GM06990 (cell line): ENCODE measurements around the gene PRKN.

Experiments used
- DNase-seq: peaks from one replicate; pipeline ENCODE4 v3.0.0-alpha.2; 2011; ENCODE audit not compliant: insufficient read length; ENCODE audit errors: extremely low read depth
- H3K27me3 ChIP-seq: replicated peaks from 2 replicates; pipeline ENCODE4 v1.6.0; 2011; ENCODE audit warnings: low read length; ENCODE audit not compliant: control insufficient read depth, insufficient read depth
- H3K36me3 ChIP-seq: 2 replicates; pipeline ENCODE4 v1.5.1; 2011; ENCODE audit warnings: low read length; ENCODE audit not compliant: control insufficient read depth, insufficient read depth
- H3K4me3 ChIP-seq: replicated peaks from 2 replicates; pipeline ENCODE4 v1.5.1; 2011; ENCODE audit warnings: low read depth, mild to moderate bottlenecking, control low read depth, low read length
- CTCF ChIP-seq: IDR thresholded peaks from 2 replicates; pipeline ENCODE4 v1.5.1; 2011; ENCODE audit warnings: low read length, control low read depth, mild to moderate bottlenecking, inconsistent platforms; ENCODE audit not compliant: insufficient read depth, poor library complexity, severe bottlenecking

PRKN gene

GRCh38 chr6:161671117-161671516 lies 1056.4 kb downstream of the PRKN start:
- H3K27me3 ChIP-seq: no peaks in the 10 kb centered on the region

GRCh38 chr6:161668665-161669064 lies 1058.9 kb downstream of the PRKN start:
- no peak for DNase-seq
- Histone ChIP-seq H3K36me3 (no peaks in the 10 kb centered on the region), H3K4me3 (no peak overlapping the region), H3K27me3 (no peaks in the 10 kb centered on the region; the same call in 1 of the 2 replicates)
- TF ChIP-seq CTCF: no peak

More at GRCh38 chr6:161671117-161671516, 1056.4 kb downstream of the PRKN start:
- H3K4me3 ChIP-seq: no peak overlapping the region
- TF ChIP-seq CTCF: no peak
- DNase-seq: no peak
- no peaks in the 10 kb centered on the region for H3K36me3 ChIP-seq

GRCh38 chr6:161667957-161668356 lies 1059.6 kb downstream of the PRKN start:
- Histone ChIP-seq H3K36me3 (no peaks in the 10 kb centered on the region), H3K4me3 (no peak overlapping the region), H3K27me3 (no peaks in the 10 kb centered on the region; the same call in 1 of the 2 replicates)
- no peak for DNase-seq
- no peak for TF ChIP-seq CTCF

GRCh38 chr6:161663682-161664081 lies 1063.9 kb downstream of the PRKN start:
- Histone ChIP-seq H3K27me3 (no peaks in the 10 kb centered on the region; the same call in 1 of the 2 replicates), H3K36me3 (no peaks in the 10 kb centered on the region), H3K4me3 (no peak overlapping the region)
- no peak for TF ChIP-seq CTCF
- DNase-seq: no peak

GRCh38 chr6:161660666-161661571 lies 1066.6 kb downstream of the PRKN start:
- Histone ChIP-seq H3K4me3 (no peak overlapping the region), H3K27me3 (no peaks in the 10 kb centered on the region; the same call in 1 of the 2 replicates), H3K36me3 (no peaks in the 10 kb centered on the region)
- TF ChIP-seq CTCF: peak; percentile 52
- DNase-seq: no peak
